Activated T-helper 1 cell treated with anti-CD3 and anti-CD28 coated beads, Interleukin-12 subunit alpha, Interleukin-12 subunit beta, Interleukin-2, Interleukin-4 antibody, amounts not matched to agents 30 ng/mL and 10 ng/mL and 1 ng/mL, durations not matched to agents 14 hours and 24 hours and 36 hours (primary cell): ENCODE data around the gene CARD19. TPM values are rescaled to one million over a fixed set of nuclear protein-coding genes. Genes with fewer than 3 reads are reported as not detected.
"Not testable (repeated sequence)": the region's sequence is repeated elsewhere in the genome, so short reads cannot be mapped to it uniquely, and the experiment has no call there.

Experiments
- DNase-seq: peaks from one replicate; pipeline ENCODE4 v3.0.0; 2021; ENCODE audit warnings: low spot score
- H3K27ac Mint-ChIP-seq: one replicate; pipeline ENCODE4 v1.8.0; 2021; ENCODE audit warnings: mild to moderate bottlenecking, mixed read lengths
- H3K27me3 Mint-ChIP-seq: one replicate; pipeline ENCODE4 v1.8.0; 2022; ENCODE audit warnings: mild to moderate bottlenecking, moderate library complexity, mixed read lengths; ENCODE audit not compliant: insufficient read depth
- H3K36me3 Mint-ChIP-seq: one replicate; pipeline ENCODE4 v1.8.0; 2021; ENCODE audit warnings: low read depth, mixed read lengths
- H3K4me1 Mint-ChIP-seq: one replicate; pipeline ENCODE4 v1.8.0; 2021; ENCODE audit warnings: low read depth, mixed read lengths
- H3K4me3 Mint-ChIP-seq: one replicate; pipeline ENCODE4 v1.8.0; 2021; ENCODE audit warnings: mild to moderate bottlenecking, moderate library complexity, mixed read lengths
- H3K9me3 Mint-ChIP-seq: one replicate; pipeline ENCODE4 v1.8.0; 2021; ENCODE audit warnings: mixed read lengths
- intact Hi-C: fragments of 100-400 bp; cut with micrococcal nuclease; formaldehyde crosslinking; loops from one replicate; pipeline ENCODE4 v1.15.1; 2024
- total RNA-seq: library from RNA; stranded (reverse); gene quantifications from 2 replicates; pipeline ENCODE4 v1.2.3, GENCODE V29; 2022

Gene CARD19
- total RNA-seq, 1 donor from 2014 or later, result 41.7 TPM

DNA sequence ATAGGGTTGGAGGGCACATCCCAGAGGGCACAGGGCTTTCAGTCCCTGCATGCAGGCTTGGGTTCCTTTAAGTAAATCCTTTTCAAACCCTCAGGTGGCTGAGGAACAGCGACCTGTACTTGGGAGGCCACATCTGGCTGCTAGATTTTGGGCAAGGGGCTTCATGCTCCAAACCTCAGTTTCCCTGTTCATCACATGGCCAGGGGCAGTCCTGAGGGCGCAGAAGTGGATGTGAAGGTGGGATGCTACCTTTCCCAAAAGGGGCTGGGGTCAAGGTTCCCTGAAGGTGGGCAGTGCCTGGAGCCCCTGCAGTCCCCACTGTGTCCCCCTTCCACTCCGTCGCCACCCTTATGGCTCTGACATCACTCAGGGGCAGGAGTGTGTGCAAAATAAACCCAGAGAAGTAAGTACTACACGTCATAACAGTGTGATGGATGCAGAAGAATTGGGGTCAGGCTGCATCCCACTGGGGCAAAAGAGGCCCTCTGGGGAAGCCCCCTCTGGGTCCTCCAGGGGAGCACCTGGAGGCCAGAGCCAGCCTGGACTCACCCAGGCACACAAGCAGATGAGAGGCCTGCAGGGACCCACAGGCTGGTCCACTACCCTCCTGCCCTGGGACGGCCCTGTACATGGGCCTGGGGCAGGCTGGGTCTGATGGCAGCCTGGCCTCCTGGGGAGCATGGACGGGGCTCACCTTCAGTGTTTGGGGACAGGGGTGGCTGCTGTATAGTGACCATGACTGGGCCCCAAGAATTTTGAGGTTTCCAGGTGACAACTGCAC is 1.9 kb upstream of the CARD19 start:
- intact Hi-C loops, result loop anchor here (10.0 kb wide), 2 partner anchors 219 to 419 kb away; partner anchors contain the start of genes IPPK and ZNF484
- H3K9me3 Mint-ChIP-seq, result peaks cover 26% of the 10 kb centered on the region

DNA sequence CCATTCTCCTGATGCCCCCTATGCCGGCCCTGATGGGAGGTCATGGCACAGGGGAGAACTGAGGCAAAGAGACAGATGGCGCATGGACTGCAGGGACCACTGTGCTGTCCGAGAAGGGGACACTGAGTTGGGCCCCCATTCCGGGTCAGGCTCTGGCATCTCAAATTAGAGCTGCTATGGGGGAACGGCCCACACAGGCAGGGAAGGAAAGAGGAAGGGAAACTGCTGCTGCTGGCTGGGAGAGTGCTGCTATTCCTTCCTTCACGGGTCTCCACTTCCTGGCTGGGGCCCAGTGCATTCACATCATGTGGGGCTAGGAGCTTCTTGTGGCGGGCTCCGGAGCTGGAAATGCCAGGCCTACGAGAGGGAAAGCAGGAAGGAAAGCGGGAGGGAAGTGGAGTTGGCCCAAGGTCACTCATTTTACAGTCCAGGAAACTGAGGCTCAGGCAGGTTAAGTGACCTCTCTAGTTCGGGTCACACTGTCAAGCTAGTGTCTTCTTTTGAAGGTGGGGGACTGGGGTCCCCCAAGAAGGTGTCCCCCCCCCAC is 1.3 kb upstream of the CARD19 start:
- DNase-seq, result no peak
- Mint-ChIP-seq H3K27ac (peak overlapping the region; percentile 99), H3K36me3 (peaks cover 21% of the 10 kb centered on the region), H3K4me1 (peaks cover 77% of the 10 kb centered on the region), H3K9me3 (peaks cover 23% of the 10 kb centered on the region), H3K27me3 (no peaks in the 10 kb centered on the region), H3K4me3 (peak overlapping the region; percentile 89)
- intact Hi-C loops, result loop anchor here (1.0 to 10.0 kb wide), 11 partner anchors 11 to 1072 kb away; partner anchors contain the start of genes FAM120A, IPPK, NINJ1 and ZNF484

More for the DNA sequence above, 1.9 kb upstream of the CARD19 start:
- Mint-ChIP-seq H3K27me3 (no peaks in the 10 kb centered on the region), H3K4me1 (peaks cover 79% of the 10 kb centered on the region), H3K36me3 (peaks cover 27% of the 10 kb centered on the region), H3K4me3 (peak overlapping the region; percentile 89), H3K27ac (peak overlapping the region; percentile 99)
- DNase-seq, result no peak

DNA sequence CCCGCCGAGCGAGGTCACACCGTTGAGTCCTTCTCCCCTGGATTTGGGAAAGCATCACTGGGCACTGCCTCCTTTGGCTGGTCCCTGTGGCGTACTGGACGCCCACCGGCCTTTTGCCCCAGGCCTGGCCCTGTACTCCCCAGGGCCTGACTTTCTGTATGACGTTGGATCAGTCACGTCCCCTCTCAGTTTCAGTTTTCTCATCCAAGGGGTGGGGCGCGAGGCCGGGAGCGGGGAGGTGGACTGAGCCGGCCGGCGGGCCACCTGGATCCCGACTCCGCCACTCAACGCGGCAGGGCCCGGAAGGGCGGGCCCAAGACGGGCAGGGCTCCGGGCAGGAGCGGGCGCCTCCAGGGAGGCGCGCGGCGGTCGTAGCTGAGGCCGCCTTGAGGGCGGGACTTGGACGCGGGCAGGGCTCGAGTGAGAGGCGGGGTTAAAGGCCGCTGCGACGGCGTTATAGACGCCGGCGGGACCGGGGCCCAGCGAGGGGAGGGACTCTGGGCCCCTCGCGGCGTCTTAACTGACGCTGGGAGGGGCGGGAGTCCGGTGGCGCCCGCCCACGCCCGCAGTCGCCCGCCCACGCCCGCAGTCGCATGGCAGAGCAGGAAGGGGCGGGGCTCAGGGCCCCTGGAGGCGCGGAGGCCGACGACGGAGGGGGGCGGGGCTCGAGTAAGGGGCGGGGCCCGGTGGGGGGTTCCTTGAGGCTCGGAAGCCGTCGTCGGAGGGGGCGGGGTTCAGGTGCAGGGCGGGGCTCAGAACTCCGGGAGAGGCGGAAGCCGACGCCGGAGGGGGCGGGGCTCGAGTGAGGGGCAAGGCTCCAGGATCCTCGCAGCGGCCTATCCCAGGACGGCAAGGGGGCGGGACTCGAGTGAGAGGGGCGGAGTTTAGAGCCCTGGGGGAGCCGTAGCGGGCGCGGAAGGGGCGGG is 549 bp upstream of the CARD19 start:
- H3K4me3 Mint-ChIP-seq, result peak overlapping the region; percentile 89
- H3K9me3 Mint-ChIP-seq, result peaks cover 18% of the 10 kb centered on the region
- intact Hi-C loops, result loop anchor here (1.0 to 10.0 kb wide), 16 partner anchors 12 to 1071 kb away; partner anchors contain the start of genes BICD2, CENPP, FAM120A and IPPK
- peak; percentile 100 for DNase-seq
- H3K27ac Mint-ChIP-seq, result peak overlapping the region; percentile 99
- H3K36me3 Mint-ChIP-seq, result peaks cover 16% of the 10 kb centered on the region
- H3K27me3 Mint-ChIP-seq, result no peaks in the 10 kb centered on the region
- peaks cover 73% of the 10 kb centered on the region for H3K4me1 Mint-ChIP-seq

DNA sequence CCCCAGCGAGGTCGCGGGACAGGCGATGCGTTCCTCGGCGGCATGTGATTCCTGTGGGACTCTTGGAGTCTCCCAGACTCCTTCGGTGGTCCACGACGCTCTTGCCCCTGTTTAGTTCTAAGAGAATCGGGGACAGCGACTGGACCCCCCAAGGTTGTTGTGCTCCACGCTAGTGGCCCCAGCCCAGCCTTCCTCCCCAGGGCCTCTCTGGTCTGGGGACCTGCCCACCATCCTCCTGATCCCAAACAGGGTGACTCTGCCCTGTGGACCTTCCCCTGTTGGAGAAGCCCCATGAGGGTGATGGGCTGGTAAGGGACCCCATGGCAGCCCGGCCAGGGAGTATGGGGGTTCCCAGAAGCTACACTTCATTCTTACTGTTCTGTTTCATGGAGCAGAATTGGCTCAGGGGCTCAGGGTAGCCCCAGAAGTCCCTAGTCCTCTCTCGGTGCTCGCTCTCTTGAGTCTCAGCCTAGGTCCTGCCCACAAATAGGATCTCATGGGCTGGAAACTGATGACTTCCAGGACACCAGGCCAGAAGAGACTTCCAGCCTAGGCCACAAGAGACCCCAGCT is 880 bp downstream of the CARD19 start:
- Mint-ChIP-seq H3K9me3 (peaks cover 10% of the 10 kb centered on the region), H3K36me3 (peaks cover 14% of the 10 kb centered on the region), H3K4me3 (peak overlapping the region; percentile 91), H3K27ac (peak overlapping the region; percentile 87), H3K27me3 (no peaks in the 10 kb centered on the region), H3K4me1 (peaks cover 64% of the 10 kb centered on the region)
- intact Hi-C loops, result loop anchor here (1.0 to 10.0 kb wide), 9 partner anchors 39 to 772 kb away; partner anchors contain the start of genes BICD2, CENPP, IPPK and NOL8
- no peak for DNase-seq

DNA sequence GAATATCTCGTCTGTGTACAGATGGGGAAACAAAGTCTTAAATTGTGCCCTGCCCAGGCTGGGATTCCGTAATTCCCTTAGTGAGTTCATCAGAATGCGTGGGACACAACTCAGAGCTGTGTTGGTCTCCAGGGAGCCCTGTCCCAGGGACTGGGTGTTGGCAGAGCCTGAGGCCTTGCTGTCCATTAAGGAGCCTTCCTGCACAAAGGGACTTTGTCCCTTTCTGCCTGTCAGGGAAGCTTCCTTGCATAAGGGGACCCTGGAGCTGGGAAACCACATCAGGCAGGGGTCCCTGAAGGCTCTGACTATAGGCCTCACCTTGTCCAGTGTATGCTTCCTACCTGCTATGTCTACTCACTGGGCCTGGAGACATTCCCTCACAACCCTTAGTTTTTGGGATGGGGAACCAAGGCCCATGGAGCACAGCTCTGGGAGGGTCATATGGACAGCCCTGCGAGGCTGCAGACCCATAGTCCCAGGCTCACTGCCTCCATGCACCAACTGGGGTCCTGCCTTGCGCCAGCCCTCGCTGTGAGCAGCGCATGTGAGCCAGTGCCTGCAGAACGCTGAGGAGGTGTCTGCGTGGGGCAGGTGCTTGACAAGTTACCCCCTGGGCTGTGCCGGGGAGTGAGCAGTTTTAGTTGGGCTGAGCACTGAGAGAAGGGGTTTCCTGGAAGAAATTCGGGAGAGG is 1.6 kb downstream of the CARD19 start:
- Mint-ChIP-seq H3K4me1 (peaks cover 62% of the 10 kb centered on the region), H3K27ac (peak overlapping the region; percentile 87), H3K27me3 (no peaks in the 10 kb centered on the region), H3K36me3 (peaks cover 10% of the 10 kb centered on the region), H3K9me3 (peaks cover 5% of the 10 kb centered on the region), H3K4me3 (peak overlapping the region; percentile 91)
- intact Hi-C loops, result loop anchor here (1.0 to 10.0 kb wide), 6 partner anchors 11 to 423 kb away; partner anchors contain the start of genes BICD2, IPPK and ZNF484
- DNase-seq, result no peak

DNA sequence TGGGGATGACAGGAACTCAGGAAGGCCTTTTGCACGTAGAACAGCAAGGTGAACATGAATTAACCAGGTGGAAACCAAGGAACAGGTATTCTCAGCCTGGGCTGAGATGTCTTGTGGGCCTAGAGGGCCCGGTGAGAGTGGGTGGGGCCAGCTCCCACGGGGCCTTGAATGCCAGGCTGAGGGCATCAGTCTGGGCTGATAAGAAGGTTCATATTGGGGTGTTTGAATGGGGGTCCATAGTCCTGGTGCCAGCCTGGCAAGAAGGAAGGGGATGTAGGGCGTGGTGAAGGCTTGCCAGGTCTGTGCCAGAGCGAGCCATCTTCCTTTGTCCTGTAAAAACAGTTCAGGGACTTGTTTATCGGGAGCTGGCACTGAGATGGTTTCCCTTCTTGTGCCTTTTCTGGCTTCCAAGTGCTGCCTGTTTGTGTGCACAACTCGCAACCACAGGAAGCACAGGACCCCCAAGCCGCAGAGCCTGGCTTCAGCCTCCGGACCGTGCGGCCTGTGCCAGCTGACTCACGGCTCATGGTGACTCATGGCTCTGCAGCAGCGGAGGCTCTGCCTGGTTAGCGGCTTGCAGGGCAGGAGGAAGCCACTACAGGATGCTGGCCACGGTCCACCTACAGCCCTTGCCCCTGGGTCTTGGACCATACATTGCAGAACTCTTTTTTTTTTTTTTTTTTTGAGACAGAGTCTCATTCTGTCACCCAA is 2.4 kb downstream of the CARD19 start:
- intact Hi-C loops, result loop anchor here (1.0 to 10.0 kb wide), 5 partner anchors 10 to 424 kb away; partner anchors contain the start of genes IPPK and ZNF484
- peaks cover 62% of the 10 kb centered on the region for H3K4me1 Mint-ChIP-seq
- H3K9me3 Mint-ChIP-seq, result peaks cover 6% of the 10 kb centered on the region
- H3K4me3 Mint-ChIP-seq, result peak overlapping the region; percentile 91
- peak overlapping the region; percentile 87 for H3K27ac Mint-ChIP-seq
- peak; percentile 56 for DNase-seq
- H3K36me3 Mint-ChIP-seq, result peaks cover 14% of the 10 kb centered on the region
- no peaks in the 10 kb centered on the region for H3K27me3 Mint-ChIP-seq

DNA sequence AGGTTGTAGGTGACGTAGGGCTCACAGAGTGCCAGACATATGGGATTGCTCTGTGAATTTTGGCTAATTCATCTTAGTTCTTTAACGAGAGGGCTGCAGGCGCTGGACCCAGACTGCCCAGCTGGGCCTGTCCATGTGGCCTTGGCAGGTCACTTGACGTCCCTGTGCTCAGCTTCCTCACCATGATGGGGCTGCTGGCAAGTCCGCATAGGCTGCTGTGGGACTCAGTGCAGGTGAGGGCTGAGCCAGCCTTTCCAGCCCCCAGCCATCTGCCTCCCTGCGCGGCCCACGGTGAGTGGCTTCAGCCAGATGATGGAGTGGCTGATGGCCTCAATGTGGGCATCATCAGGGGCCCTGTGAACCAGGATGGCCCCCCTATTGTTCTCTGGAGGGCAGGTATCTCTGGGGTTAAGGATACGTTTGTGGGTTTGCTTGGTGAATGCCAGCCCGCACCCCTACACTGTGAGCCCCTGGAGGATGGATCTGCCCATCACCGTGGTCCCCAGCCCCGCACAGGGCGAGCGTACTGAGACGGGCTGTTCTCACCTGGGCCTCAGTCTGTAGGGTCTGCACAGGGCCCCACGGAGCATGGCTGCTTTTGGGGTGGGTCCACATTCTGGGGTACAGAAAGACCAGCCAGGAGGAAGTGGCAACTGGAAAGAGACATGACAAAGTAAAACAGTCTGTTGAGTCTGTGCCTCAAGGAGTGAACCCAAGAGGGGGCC is 3.7 kb downstream of the CARD19 start:
- Mint-ChIP-seq H3K36me3 (peaks cover 25% of the 10 kb centered on the region), H3K4me1 (peaks cover 56% of the 10 kb centered on the region), H3K27ac (no peak overlapping the region), H3K27me3 (no peaks in the 10 kb centered on the region), H3K9me3 (peaks cover 16% of the 10 kb centered on the region), H3K4me3 (peak overlapping the region; percentile 59)
- intact Hi-C loops, result loop anchor here (5.0 to 10.0 kb wide), 4 partner anchors 48 to 425 kb away; partner anchors contain the start of genes IPPK and ZNF484
- no peak for DNase-seq

DNA sequence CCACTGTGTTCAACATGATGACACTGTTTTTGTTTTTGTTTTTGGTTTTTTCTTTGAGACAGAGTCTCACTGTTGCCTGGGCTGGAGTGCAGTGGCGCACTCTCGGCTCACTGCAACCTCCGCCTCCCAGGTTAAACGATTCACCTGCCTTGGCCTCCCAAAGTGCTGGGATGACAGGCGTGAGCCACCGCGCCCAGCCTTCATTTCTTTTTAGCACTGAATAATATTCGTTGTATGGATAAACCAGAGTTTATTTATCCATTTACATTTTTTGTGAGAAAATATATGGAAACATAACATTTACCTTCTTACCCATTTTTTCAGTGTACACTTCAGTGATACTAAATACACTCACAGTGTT is 4.2 kb downstream of the CARD19 start:
- Mint-ChIP-seq H3K4me1 (peaks cover 55% of the 10 kb centered on the region), H3K27me3 (no peaks in the 10 kb centered on the region), H3K27ac (peak overlapping the region; percentile 9), H3K4me3 (peak overlapping the region; percentile 11), H3K9me3 (peaks cover 21% of the 10 kb centered on the region), H3K36me3 (peaks cover 30% of the 10 kb centered on the region)
- DNase-seq, result no peak
- intact Hi-C loops, result no loop called here

DNA sequence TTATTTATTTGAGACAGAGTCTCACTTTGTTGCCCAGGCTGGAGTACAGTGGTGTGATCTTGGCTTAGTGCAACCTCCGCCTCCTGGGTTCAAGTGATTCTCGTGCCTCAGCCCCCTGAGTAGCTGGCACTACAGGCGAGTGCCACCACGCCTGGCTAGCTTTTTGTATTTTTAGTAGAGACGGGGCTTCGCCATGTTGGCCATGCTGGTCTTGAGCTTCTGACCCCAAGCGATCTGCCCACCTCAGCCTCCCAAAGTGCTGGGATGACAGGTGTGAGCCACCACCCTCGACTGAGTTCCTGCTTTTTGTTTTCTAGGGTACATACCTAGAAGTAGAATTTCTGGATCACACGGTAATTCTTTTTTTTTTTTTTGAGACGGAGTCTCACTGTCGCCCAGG is 5.1 kb downstream of the CARD19 start:
- intact Hi-C loops, H3K27me3 Mint-ChIP-seq, H3K27ac Mint-ChIP-seq: not testable (repeated sequence)

DNA sequence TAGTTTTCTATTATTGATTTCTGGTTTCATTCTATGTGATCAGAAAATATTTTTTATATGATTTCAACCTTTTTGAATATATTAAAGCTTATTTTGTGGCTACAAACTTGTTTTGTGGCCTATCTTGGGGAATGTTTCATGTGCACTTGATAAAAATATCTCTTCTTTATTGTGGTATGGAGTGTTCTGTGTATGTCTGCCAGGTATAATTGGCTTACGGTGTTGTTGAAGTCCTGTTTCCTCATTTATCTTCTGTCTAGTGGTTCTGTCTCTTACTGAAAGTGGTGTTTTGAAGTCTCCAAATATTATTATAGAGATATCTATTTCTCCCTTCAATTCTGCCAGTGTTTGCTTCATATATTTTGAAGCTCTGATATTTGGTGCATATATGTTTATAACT is 9.6 kb downstream of the CARD19 start:
- Mint-ChIP-seq H3K4me3 (no peak overlapping the region), H3K9me3 (peaks cover 23% of the 10 kb centered on the region), H3K36me3 (peaks cover 33% of the 10 kb centered on the region), H3K27ac (peak overlapping the region; percentile 42), H3K27me3 (no peaks in the 10 kb centered on the region), H3K4me1 (peaks cover 69% of the 10 kb centered on the region)
- intact Hi-C loops, result no loop called here
- DNase-seq, result no peak

More for the DNA sequence above, 5.1 kb downstream of the CARD19 start:
- not testable (repeated sequence) for H3K4me3 Mint-ChIP-seq, DNase-seq
- H3K9me3 Mint-ChIP-seq, result peaks cover 26% of the 10 kb centered on the region
- H3K36me3 Mint-ChIP-seq, result peaks cover 33% of the 10 kb centered on the region
- H3K4me1 Mint-ChIP-seq, result peaks cover 63% of the 10 kb centered on the region
